A549 treated with RU486 at 1 μM for 4 hours (cell line): ENCODE results near the gene SEMA7A. TPM values are rescaled to one million over a fixed set of nuclear protein-coding genes. Genes with fewer than 3 reads are reported as not detected.

Experiments
- total RNA-seq: library from RNA; stranded (reverse); fragments of 200-300 nt; extraction: Qiagen RNA extraction; gene quantifications from 5 replicates; pipeline ENCODE4 v1.2.3, GENCODE V29; 2022; ENCODE audit warnings: low read depth

SEMA7A gene, protein sequence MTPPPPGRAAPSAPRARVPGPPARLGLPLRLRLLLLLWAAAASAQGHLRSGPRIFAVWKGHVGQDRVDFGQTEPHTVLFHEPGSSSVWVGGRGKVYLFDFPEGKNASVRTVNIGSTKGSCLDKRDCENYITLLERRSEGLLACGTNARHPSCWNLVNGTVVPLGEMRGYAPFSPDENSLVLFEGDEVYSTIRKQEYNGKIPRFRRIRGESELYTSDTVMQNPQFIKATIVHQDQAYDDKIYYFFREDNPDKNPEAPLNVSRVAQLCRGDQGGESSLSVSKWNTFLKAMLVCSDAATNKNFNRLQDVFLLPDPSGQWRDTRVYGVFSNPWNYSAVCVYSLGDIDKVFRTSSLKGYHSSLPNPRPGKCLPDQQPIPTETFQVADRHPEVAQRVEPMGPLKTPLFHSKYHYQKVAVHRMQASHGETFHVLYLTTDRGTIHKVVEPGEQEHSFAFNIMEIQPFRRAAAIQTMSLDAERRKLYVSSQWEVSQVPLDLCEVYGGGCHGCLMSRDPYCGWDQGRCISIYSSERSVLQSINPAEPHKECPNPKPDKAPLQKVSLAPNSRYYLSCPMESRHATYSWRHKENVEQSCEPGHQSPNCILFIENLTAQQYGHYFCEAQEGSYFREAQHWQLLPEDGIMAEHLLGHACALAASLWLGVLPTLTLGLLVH
- 2.9 to 4.7 TPM (median 4.0 TPM) in 5 replicates for total RNA-seq

DNA sequence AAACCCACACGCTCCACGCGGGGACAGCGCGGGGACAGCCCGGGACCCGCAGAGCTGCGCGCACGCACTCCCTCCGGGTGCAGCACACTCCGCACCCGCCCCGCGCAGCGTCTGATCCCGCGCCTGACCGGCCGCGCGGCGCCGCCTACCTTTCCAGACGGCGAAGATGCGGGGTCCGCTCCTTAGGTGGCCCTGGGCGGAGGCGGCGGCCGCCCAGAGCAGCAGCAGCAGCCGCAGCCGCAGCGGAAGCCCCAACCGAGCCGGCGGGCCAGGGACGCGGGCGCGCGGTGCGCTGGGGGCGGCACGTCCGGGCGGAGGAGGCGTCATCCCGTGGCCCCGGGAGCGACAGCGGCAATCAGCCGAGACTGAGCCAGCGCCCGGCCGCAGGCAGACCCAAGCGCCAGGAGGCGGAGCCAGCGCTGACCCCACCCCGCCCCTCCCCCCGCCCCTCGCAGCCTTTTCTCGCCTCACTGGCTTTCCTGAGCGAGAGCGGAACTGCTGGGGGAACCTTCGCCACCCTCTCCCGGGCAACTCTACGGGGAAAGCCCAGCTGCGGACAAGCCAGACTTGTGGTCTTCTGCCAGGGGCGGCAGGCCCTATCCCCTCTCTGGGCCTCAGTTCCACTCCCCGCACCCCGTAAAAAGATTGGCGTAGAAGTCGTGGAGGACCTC is at the start of gene SEMA7A:
Gene SEMA7A (minus strand): TSS at position 367 of the 671 bp plus-strand sequence. CDS start 40 bp downstream, at position 327.

DNA sequence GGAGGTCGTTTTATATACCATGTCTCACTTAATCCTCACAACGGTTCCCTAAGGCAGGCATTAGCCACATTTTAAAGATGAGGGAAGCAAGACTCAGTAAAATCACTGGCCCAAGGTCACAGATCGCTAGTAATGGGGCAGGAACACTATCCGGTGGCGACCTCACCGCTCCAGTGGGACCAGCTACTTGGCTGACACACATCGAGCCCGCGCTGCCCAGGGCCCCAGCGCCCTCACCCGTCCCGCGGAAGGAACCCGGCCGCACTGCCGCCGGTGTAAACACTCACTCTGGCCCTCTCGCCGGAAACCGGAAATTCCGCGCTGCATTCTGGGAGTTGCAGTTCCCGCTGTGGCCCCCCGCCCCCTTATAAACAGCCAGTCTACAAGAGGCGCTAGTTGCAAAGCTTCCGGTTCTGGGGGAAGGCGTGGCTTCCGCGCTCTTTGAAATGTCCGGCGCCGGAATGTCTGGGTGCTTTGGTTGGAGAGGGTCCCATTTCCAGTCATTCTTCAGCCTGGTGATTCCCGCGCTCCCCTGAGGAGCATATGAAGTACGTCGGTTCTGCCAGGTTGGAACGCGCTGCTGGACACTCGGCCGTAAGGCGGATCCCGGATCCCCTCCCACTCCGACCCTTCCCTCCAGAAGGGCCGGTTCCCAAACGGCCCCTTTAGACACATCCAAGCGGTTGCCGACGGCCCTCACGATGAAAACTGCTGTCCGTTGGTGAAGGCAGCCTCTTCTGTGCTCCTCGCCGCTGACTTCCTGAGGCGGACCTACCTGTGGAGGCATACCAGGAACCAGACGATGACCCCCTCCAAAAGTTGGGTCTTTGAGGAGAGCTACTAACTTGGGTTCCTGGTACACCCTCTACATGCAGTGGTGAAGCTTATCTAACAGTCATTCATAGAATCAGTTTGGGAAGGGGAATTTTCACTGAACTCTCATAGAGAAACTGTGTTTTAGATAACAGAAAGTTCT is 27.4 kb upstream of the SEMA7A start, which contains the start of gene UBL7:
Gene UBL7 (minus strand): TSS at position 290 of the 976 bp plus-strand sequence. CDS start 2,293 bp downstream, outside the sequence.

DNA sequence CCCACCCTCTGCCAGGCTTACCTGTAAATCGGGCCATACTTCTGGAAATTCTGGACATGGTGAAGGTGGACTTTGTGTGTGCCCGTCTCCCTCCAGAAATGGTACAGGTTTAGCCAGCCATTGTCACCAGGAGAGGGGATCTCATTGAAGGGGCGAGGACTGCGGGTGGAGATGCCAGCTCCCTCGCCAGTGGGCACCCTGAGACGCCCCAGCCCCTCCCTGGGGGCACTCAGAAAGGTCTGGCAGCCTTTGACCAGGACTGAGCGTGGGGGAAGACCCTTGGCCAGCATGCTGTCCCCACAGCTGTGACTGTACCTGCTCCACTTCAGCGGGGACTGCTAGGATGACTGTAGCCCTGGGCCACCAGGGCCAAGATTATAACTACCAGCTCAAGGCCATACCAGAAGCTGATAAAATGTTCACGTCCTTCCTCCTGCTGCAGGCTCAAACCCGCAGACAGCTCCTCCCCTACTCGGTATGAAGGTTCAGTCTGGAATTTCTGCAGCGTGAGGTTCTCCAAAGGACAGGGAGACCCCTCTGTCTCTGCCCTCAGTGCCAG is 66.4 kb downstream of the SEMA7A start, which contains the start of gene CYP11A1:
Gene CYP11A1 (minus strand): TSS at position 351 of the 559 bp plus-strand sequence. CDS start 61 bp downstream, at position 290.

Other genes with a start within 250 kb of the SEMA7A start
- 41.7 to 72.7 TPM (median 62.4 TPM) in 5 replicates for gene STRA6, start 231.2 kb downstream of the SEMA7A start, total RNA-seq
- 5.2 to 7.0 TPM (median 6.0 TPM) in 5 replicates for gene CCDC33, start 197.6 kb downstream of the SEMA7A start, total RNA-seq
- gene CYP11A1, start 66.3 kb downstream of the SEMA7A start, total RNA-seq = not detected in 5 replicates
- gene UBL7, start 27.2 kb upstream of the SEMA7A start, total RNA-seq = 36.1 to 41.8 TPM (median 41.0 TPM) in 5 replicates
- 3.3 to 4.8 TPM (median 3.9 TPM) in 5 replicates for gene ARID3B, start 107.3 kb upstream of the SEMA7A start, total RNA-seq
- 34.7 to 46.1 TPM (median 37.4 TPM) in 5 replicates for gene CLK3, start 181.9 kb upstream of the SEMA7A start, total RNA-seq